MCF 10A (cell line): ENCODE results near the gene FGFR3. TPM values are rescaled to one million over a fixed set of nuclear protein-coding genes. Genes with fewer than 3 reads are reported as not detected.

Experiments used
- BruUV-seq: library from RNA; stranded (reverse); fragments of 400-500 nt; replicated peaks from 2 replicates; lab custom pipeline; 2021; lab: Mats Ljungman, UMichigan
- CTCF ChIA-PET: fragments of 300-600 bp; sonication (Branson Sonifier 250); formaldehyde crosslinking; extraction: SDS; loops from one replicate; lab custom pipeline; 2021; ENCODE audit warnings: antibody characterized with exemption, inconsistent platforms; lab: Yijun Ruan, JAX
- POLR2A ChIA-PET: fragments of 300-600, 350-650 bp; sonication (Branson Sonifier 250); formaldehyde crosslinking; extraction: SDS; loops from one replicate; lab custom pipeline; 2020; ENCODE audit warnings: antibody characterized with exemption, inconsistent platforms; lab: Yijun Ruan, JAX
- DNase-seq: peaks from one replicate; pipeline ENCODE4 v3.0.0-alpha.2; 2018; ENCODE audit not compliant: unreplicated experiment
- H3K27ac Mint-ChIP-seq: one replicate; pipeline ENCODE4 v1.8.0; 2022; ENCODE audit warnings: mild to moderate bottlenecking, low read depth, mixed read lengths; ENCODE audit not compliant: unreplicated experiment
- H3K27me3 Mint-ChIP-seq: one replicate; pipeline ENCODE4 v1.8.0; 2022; ENCODE audit warnings: mixed read lengths; ENCODE audit not compliant: insufficient read depth, unreplicated experiment
- H3K36me3 Mint-ChIP-seq: one replicate; pipeline ENCODE4 v1.8.0; 2022; ENCODE audit warnings: mild to moderate bottlenecking, moderate library complexity, mixed read lengths; ENCODE audit not compliant: insufficient read depth, unreplicated experiment
- H3K4me1 Mint-ChIP-seq: one replicate; pipeline ENCODE4 v1.8.0; 2022; ENCODE audit warnings: mixed read lengths; ENCODE audit not compliant: insufficient read depth, unreplicated experiment
- H3K4me3 Mint-ChIP-seq: one replicate; pipeline ENCODE4 v1.8.0; 2022; ENCODE audit warnings: mild to moderate bottlenecking, moderate library complexity, mixed read lengths; ENCODE audit not compliant: unreplicated experiment
- H3K9me3 Mint-ChIP-seq: one replicate; pipeline ENCODE4 v1.8.0; 2022; ENCODE audit warnings: mixed read lengths; ENCODE audit not compliant: unreplicated experiment
- CTCF ChIP-seq: fragments of 200-600 bp; IDR thresholded peaks from one replicate; pipeline ENCODE4 v1.8.0; 2022; ENCODE audit warnings: antibody characterized with exemption, mild to moderate bottlenecking; ENCODE audit not compliant: unreplicated experiment
- intact Hi-C: fragments of 100-400 bp; cut with micrococcal nuclease; formaldehyde crosslinking; loops from 2 replicates; pipeline ENCODE4 v1.14.1; 2022
- total RNA-seq: library from RNA; stranded (reverse); gene quantifications from 2 replicates; pipeline ENCODE4 v1.2.3, GENCODE V29; 2022

FGFR3 gene
- total RNA-seq, 1 experiment from 2014 or later, result 6.5 TPM

GRCh38 chr4:1767061-1767769 is 25.9 kb upstream of the FGFR3 start:
- Mint-ChIP-seq H3K27ac (no peak overlapping the region), H3K9me3 (no peaks in the 10 kb centered on the region), H3K36me3 (no peaks in the 10 kb centered on the region), H3K27me3 (no peaks in the 10 kb centered on the region), H3K4me3 (no peak overlapping the region), H3K4me1 (peaks cover 7% of the 10 kb centered on the region)
- POLR2A ChIA-PET, result interaction anchor here (0.6 to 1.0 kb wide), 2 partner anchors 9 to 46 kb away, joined by 3 to 4 read pairs; partner anchors contain the start of genes TACC3 and TMEM129
- TF ChIP-seq CTCF, result no peak
- CTCF ChIA-PET, result interaction anchor here (0.6 to 0.8 kb wide), 2 partner anchors 26 to 500 kb away, joined by 3 to 5 read pairs; no protein-coding TSS in a partner anchor
- intact Hi-C loops, result no loop called here
- no peak for DNase-seq
- no TSS peak for BruUV-seq

GRCh38 chr4:1767770-1768366 is 25.2 kb upstream of the FGFR3 start:
- no peaks in the 10 kb centered on the region for H3K27me3 Mint-ChIP-seq
- no peaks in the 10 kb centered on the region for H3K9me3 Mint-ChIP-seq
- intact Hi-C loops, result no loop called here
- H3K4me3 Mint-ChIP-seq, result no peak overlapping the region
- ChIA-PET POLR2A (interaction anchor here (0.6 to 1.0 kb wide), 2 partner anchors 10 to 47 kb away, joined by 3 to 4 read pairs; partner anchors contain the start of genes TACC3 and TMEM129), CTCF (interaction anchor here (0.6 kb wide), 1 partner anchor 500 kb away, joined by 3 read pairs; no protein-coding TSS in a partner anchor)
- no TSS peak for BruUV-seq
- H3K27ac Mint-ChIP-seq, result no peak overlapping the region
- no peak for DNase-seq
- H3K36me3 Mint-ChIP-seq, result no peaks in the 10 kb centered on the region
- TF ChIP-seq CTCF, result no peak
- peaks cover 7% of the 10 kb centered on the region for H3K4me1 Mint-ChIP-seq

GRCh38 chr4:1768367-1769034 is 24.6 kb upstream of the FGFR3 start:
- no peak overlapping the region for H3K27ac Mint-ChIP-seq
- intact Hi-C loops, result no loop called here
- no peak for TF ChIP-seq CTCF
- H3K36me3 Mint-ChIP-seq, result no peaks in the 10 kb centered on the region
- no peaks in the 10 kb centered on the region for H3K27me3 Mint-ChIP-seq
- H3K4me1 Mint-ChIP-seq, result peaks cover 7% of the 10 kb centered on the region
- CTCF ChIA-PET, result no interaction called here
- no peak for DNase-seq
- POLR2A ChIA-PET, result interaction anchor here (1.0 kb wide), 1 partner anchor 10 kb away, joined by 4 read pairs; no protein-coding TSS in a partner anchor
- H3K4me3 Mint-ChIP-seq, result no peak overlapping the region
- BruUV-seq, result no TSS peak
- no peaks in the 10 kb centered on the region for H3K9me3 Mint-ChIP-seq

- H3K36me3 Mint-ChIP-seq, result no peaks in the 10 kb centered on the region
- ChIA-PET POLR2A (interaction anchor here (0.6 kb wide), 1 partner anchor 86 kb away, joined by 3 read pairs; the partner anchor contains the start of gene LETM1), CTCF (no interaction called here)
- no peak overlapping the region for H3K4me3 Mint-ChIP-seq
- BruUV-seq, result no TSS peak
- no peaks in the 10 kb centered on the region for H3K9me3 Mint-ChIP-seq
- DNase-seq, result no peak
- H3K4me1 Mint-ChIP-seq, result peaks cover 7% of the 10 kb centered on the region
- no peak overlapping the region for H3K27ac Mint-ChIP-seq
- no peaks in the 10 kb centered on the region for H3K27me3 Mint-ChIP-seq
- no peak for TF ChIP-seq CTCF
- intact Hi-C loops, result no loop called here
These were observed 23.4 kb upstream of the FGFR3 start for GRCh38 chr4:1769692-1770091.
